Prostate gland (tissue), 2 donors: ENCODE results near the gene PAQR4. TPM values are rescaled to one million over a fixed set of nuclear protein-coding genes. Genes with fewer than 3 reads are reported as not detected.
"Not testable (repeated sequence)": the region's sequence is repeated elsewhere in the genome, so short reads cannot be mapped to it uniquely, and the experiment has no call there.

Experiments used
- DNase-seq: peaks from one replicate; pipeline ENCODE4 v3.0.0-alpha.2; 2019; ENCODE audit warnings: low spot score
- H3K27ac ChIP-seq, 2 donors: fragments of 200-600 bp; sonication (generic); 2 replicates each; pipeline ENCODE4 v1.5.1; 2017 to 2019
- H3K27me3 ChIP-seq: fragments of 200-600 bp; sonication (generic); replicated peaks from 2 replicates; pipeline ENCODE4 v1.5.1; 2019; ENCODE audit not compliant: insufficient read depth
- H3K36me3 ChIP-seq, 2 donors: fragments of 200-600 bp; sonication (generic); 1 replicate in 1 of 2; 2 replicates in 1 of 2; pipeline versions ENCODE4 v1.5.1 to v1.8.1; 2017 to 2019
- H3K4me1 ChIP-seq: fragments of 200-600 bp; sonication (generic); replicated peaks from 2 replicates; pipeline ENCODE4 v1.5.1; 2019
- H3K4me3 ChIP-seq, 2 donors: fragments of 200-600 bp; sonication (generic); 2 replicates each; pipeline ENCODE4 v1.5.1; 2017 to 2019
- H3K9me3 ChIP-seq: fragments of 200-600 bp; sonication (generic); 2 replicates; pipeline ENCODE4 v1.5.1; 2017
- POLR2A ChIP-seq: fragments of 450-650 bp; IDR thresholded peaks from one replicate; pipeline ENCODE4 v1.6.1; 2016; ENCODE audit warnings: antibody characterized with exemption, mild to moderate bottlenecking
- POLR2AphosphoS5 ChIP-seq: sonication (generic); formaldehyde crosslinking; IDR thresholded peaks from one replicate; pipeline ENCODE4 v1.6.1; 2017; ENCODE audit warnings: antibody characterized with exemption
- WGBS: methylation state at CpG from one replicate; pipeline ENCODE4 v1.1.5; 2018; 5-methylcytosine and 5-hydroxymethylcytosine counted together
- intact Hi-C: fragments of 100-400 bp; cut with DNase I; formaldehyde crosslinking; loops from one replicate; pipeline ENCODE4 v1.14.2; 2022
- total RNA-seq, 2 donors: library from RNA; depleted of rRNA; stranded (reverse); fragments of >200 nt; gene quantifications; one replicate each; pipeline ENCODE4 v1.1.0, GENCODE V29; 2016
- TF ChIP-seq, protein P1 (sequence below), 4 experiments: fragments of 200-600 bp in 2 of 4; fragments of 450-650 bp in 2 of 4; sonication (generic) in 2 of 4; IDR thresholded peaks; 1 replicate in 3 of 4; 2 replicates in 1 of 4; pipeline ENCODE4 v1.5.1; 2016 to 2019; ENCODE audit warnings: antibody characterized with exemption in 4 of 4, mild to moderate bottlenecking in 2 of 4, moderate library complexity in 2 of 4

The PAQR4 gene
- total RNA-seq, 2 donors from 2014 or later: 9.1 to 25.1 TPM

DNA sequence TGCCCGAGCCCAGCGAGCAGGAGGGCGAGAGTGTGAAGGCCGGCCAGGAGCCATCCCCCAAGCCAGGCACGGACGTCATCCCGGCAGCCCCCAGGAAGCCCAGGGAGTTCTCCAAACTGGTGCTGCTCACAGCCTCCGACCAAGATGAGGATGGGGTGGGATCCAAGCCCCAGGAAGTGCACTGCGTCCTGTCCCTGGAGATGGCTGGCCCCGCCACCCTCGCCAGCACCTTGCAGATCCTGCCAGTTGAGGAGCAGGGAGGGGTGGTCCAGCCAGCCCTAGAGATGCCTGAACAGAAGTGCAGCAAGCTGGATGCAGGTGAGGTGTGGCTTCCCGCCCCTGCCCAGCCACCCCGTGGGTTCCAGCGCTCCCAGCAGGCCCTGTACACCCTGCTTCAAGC is 39.5 kb upstream of the PAQR4 start:
- Histone ChIP-seq H3K4me1 (peaks cover 10% of the 10 kb centered on the region), H3K4me3 (no peak overlapping the region), H3K27ac (peak overlapping the region in 1 of 2 donors; percentile 74), H3K36me3 (peaks cover 0 to 14% of the 10 kb centered on the region in 2 donors), H3K9me3 (no peaks in the 10 kb centered on the region), H3K27me3 (no peaks in the 10 kb centered on the region)
- TF ChIP-seq POLR2AphosphoS5 (no peak), POLR2A (no peak)
- TF ChIP-seq, protein P1, sequence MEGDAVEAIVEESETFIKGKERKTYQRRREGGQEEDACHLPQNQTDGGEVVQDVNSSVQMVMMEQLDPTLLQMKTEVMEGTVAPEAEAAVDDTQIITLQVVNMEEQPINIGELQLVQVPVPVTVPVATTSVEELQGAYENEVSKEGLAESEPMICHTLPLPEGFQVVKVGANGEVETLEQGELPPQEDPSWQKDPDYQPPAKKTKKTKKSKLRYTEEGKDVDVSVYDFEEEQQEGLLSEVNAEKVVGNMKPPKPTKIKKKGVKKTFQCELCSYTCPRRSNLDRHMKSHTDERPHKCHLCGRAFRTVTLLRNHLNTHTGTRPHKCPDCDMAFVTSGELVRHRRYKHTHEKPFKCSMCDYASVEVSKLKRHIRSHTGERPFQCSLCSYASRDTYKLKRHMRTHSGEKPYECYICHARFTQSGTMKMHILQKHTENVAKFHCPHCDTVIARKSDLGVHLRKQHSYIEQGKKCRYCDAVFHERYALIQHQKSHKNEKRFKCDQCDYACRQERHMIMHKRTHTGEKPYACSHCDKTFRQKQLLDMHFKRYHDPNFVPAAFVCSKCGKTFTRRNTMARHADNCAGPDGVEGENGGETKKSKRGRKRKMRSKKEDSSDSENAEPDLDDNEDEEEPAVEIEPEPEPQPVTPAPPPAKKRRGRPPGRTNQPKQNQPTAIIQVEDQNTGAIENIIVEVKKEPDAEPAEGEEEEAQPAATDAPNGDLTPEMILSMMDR (IDR thresholded peaks at IDR 0.05): no peak
- DNase-seq: no peak
- intact Hi-C loops: loop anchor here (5.0 kb wide), 1 partner anchor 57 kb away; no protein-coding TSS in a partner anchor
- WGBS: 95% methylated on average over 10 of the region's 14 CpGs

DNA sequence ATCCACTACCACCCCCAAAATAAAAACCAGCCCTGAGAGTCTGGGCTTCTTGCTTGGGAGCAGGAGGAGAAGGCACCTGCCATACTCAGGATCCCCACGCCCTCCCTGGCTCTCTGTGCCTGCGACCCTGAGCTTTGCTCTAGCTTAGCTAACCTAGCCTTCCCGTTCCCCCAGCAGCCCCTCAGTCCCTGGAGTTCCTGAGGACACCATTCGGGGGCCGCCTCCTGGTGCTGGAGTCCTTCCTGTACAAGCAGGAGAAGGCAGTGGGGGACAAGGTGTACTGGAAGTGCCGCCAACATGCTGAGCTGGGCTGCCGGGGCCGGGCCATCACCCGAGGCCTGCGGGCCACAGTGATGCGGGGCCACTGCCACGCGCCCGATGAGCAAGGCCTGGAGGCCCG is 38.9 kb upstream of the PAQR4 start:
- 93% methylated on average over 8 of the region's 15 CpGs for WGBS
- H3K27me3 ChIP-seq: no peaks in the 10 kb centered on the region
- H3K4me1 ChIP-seq: peaks cover 10% of the 10 kb centered on the region
- H3K4me3 ChIP-seq: no peak overlapping the region
- H3K27ac ChIP-seq: no peak overlapping the region
- TF ChIP-seq, protein P1 (IDR thresholded peaks at IDR 0.05): no peak
- TF ChIP-seq POLR2AphosphoS5 (no peak), POLR2A (no peak)
- intact Hi-C loops: no loop called here
- H3K9me3 ChIP-seq: no peaks in the 10 kb centered on the region
- H3K36me3 ChIP-seq: peaks cover 0 to 14% of the 10 kb centered on the region in 2 donors
- no peak for DNase-seq

DNA sequence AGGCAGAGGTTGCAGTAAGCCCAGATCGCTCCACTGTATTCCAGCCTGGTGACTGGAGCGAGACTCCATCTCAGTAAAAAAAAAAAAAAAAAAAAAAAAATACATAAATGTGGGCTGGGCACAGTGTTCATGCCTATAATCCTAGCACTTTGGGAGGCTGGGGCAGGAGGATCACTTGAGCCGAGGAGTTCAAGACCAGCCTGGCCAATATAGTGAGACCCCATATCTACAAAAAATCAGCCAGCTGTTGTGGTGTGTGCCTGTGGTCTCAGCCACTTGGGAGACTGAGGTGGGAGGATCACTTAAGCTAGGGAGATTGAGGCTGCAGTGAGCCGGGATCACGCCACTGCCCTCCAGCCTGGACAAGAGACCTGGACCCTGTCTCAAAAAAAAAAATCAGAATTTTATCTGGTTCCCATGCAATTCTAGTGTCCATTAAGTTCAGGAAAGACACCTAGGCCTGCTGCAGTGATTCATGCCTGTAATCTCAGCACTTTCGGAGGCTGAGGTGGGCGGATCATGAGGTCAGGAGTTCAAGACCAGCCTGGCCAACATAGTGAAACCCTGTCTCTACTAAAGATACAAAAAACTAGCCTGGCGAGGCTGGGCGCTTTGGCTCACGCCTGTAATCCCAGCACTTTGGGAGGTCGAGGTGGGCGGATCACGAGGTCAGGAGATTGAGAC is 37.8 kb upstream of the PAQR4 start:
- H3K27ac ChIP-seq, H3K9me3 ChIP-seq, H3K4me3 ChIP-seq, H3K27me3 ChIP-seq, H3K4me1 ChIP-seq, DNase-seq, intact Hi-C loops: not testable (repeated sequence)
- 89% methylated on average over 13 of the region's 13 CpGs for WGBS
- peaks cover 0 to 17% of the 10 kb centered on the region in 2 donors for H3K36me3 ChIP-seq

DNA sequence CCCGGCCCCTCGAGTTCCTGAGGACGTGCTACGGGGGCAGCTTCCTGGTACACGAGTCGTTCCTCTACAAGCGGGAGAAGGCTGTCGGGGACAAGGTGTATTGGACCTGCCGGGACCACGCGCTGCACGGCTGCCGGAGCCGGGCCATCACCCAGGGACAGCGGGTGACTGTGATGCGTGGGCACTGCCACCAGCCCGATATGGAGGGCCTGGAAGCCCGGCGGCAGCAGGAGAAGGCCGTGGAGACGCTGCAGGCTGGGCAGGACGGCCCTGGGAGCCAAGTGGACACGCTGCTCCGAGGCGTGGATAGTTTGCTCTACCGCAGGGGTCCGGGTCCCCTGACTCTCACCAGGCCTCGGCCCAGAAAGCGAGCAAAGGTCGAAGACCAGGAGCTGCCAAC is 36.0 kb upstream of the PAQR4 start:
- Histone ChIP-seq H3K4me3 (no peak overlapping the region), H3K27ac (no peak overlapping the region), H3K27me3 (no peaks in the 10 kb centered on the region), H3K4me1 (peaks cover 4% of the 10 kb centered on the region), H3K9me3 (no peaks in the 10 kb centered on the region), H3K36me3 (peaks cover 8 to 31% of the 10 kb centered on the region in 2 donors)
- WGBS: 92% methylated on average over 29 of the region's 30 CpGs
- TF ChIP-seq, protein P1 (IDR thresholded peaks at IDR 0.05): no peak
- TF ChIP-seq POLR2A: no peak
- DNase-seq: no peak
- intact Hi-C loops: no loop called here

DNA sequence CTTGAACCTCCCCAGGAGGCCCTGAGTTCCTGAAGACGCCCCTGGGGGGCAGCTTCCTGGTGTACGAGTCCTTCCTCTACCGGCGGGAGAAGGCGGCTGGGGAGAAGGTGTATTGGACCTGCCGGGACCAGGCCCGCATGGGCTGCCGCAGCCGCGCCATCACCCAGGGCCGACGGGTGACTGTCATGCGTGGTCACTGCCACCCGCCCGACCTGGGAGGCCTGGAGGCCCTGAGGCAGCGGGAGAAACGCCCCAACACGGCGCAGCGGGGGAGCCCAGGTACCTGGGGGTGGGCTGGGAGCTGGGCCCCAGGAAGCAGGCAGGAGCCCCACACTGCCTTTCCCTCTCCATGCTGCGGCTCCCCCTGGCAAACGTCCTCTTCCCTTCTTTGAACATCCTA is 35.4 kb upstream of the PAQR4 start:
- H3K27ac ChIP-seq: no peak overlapping the region
- H3K4me1 ChIP-seq: peaks cover under 1% of the 10 kb centered on the region
- peaks cover 9 to 33% of the 10 kb centered on the region in 2 donors for H3K36me3 ChIP-seq
- no peak for DNase-seq
- TF ChIP-seq POLR2A: no peak
- TF ChIP-seq, protein P1 (IDR thresholded peaks at IDR 0.05): no peak
- no peak for TF ChIP-seq POLR2AphosphoS5
- no peaks in the 10 kb centered on the region for H3K9me3 ChIP-seq
- WGBS: 94% methylated on average over 17 of the region's 22 CpGs
- H3K4me3 ChIP-seq: no peak overlapping the region
- H3K27me3 ChIP-seq: no peaks in the 10 kb centered on the region
- intact Hi-C loops: no loop called here
